ENCODE measurements around the gene PARP8.
A peak's percentile ranks its signal among the peaks of the same experiment; 100 is the strongest.
"Not testable (repeated sequence)": the region's sequence is repeated elsewhere in the genome, so short reads cannot be mapped to it uniquely, and the experiment has no call there.

The PARP8 gene
- 186 to 329 (median 269) reads per million in 4 experiments for total RNA-seq

DNA sequence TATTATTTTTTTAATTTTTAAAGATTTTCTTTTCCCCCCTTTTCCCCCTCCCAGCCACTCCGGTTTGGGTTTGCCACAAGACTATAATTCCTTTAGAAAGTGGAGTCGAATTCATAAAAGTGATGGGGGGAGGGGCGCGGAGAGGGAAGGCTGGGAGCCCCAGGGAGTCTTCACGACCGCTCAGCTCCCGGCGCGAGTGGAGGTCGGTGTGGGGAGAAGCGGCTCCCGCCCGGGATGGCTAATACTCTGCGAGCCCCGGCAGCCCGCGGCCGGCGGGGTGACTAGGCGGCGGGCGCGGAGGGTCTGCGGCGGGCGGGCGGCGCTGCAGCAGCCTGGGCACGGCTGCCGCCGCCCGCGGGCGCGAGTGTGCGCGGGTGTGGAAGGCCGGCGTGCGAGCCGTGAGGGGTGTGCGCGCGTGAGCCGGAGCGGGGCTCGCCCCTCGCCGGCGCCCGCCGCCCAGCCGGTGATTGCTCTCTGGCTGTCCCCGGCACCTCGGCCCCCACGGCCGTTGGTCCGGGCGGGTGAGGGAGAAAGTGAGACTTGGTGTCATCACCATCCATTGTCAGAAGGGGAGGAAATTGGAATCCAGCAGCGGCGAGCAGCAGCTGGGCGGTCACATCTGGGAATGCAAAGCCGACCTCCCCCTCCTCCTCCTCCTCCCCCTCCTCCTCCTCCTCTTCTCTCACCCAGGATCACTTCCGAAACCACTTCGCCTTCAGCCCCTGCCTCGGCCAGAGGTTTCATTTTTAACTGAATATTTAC, at the start of gene PARP8:
TSS of gene PARP8 (plus strand) at position 377 of the 762 bp plus-strand sequence. CDS start 459 bp downstream, outside the sequence.
- DNase-seq = peak; percentile 35

GRCh38 chr5:50623666-50624065, 42.8 kb upstream of the PARP8 start:
- DNase-seq = no peak

GRCh38 chr5:50634866-50635265, 31.6 kb upstream of the PARP8 start:
- not testable (repeated sequence) for DNase-seq

GRCh38 chr5:50637576-50637975, 28.9 kb upstream of the PARP8 start:
- not testable (repeated sequence) for DNase-seq

- DNase-seq = no peak
These were observed 19.8 kb upstream of the PARP8 start for GRCh38 chr5:50646591-50646990.

DNA sequence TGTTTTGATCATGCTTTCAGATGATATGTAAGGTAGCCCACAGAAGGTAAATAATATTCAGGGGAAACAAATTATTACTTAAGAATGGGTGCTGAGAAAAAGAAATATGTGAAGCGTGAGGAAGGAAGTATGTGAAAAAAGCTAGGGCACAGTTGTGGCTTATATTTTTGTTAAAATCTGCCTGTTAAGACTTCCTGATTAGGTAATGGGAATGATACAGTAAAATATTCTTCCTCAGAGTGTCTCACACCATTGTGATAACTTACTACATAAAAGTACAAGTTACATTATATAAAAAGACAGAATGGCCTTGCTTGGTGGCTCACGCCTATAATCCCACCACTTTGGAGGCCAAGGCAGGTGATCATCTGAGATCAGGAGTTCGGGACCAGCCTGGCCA, 18.7 kb upstream of the PARP8 start:
- no peak for DNase-seq

- DNase-seq = no peak
These were observed 12.5 kb upstream of the PARP8 start for GRCh38 chr5:50653946-50654345.

DNA sequence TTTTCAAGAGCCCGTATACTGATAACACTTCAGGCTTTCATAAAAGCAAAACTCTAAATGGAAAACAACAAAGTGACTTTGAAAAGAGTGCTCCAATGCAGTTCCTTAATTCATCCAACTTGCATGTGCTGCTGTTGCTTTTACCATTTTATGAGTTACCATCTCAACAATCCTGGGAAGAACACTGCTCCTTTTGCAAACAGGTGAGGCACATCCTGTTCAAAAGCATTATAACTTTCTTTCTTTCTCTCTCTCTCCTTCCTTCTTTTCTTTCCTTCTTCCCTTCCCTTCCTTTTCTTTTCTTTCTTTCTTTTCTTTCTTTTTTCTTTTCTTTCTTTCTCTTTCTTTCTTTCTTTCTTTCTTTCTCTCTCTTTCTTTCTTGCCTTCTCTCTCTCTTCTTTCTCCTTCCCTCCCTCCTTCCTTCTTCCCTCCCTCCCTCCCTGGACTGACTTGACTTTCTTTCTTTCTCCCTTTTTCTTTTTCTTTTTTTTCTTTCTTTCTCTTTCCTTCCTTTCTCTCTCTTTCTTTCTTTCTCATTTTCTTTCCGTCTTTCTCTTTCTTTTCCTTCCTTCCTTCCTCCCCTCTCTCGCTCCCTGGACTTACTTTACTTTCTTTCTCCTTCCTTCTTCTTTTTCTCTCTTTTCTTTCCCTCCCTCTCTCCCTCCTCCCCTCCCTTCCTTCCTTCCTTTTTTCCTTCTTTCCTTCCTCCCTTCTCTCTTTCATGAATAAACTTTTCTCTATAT, 11.2 kb upstream of the PARP8 start:
- DNase-seq = no peak

GRCh38 chr5:50655810-50656205, 10.6 kb upstream of the PARP8 start:
- no peak for DNase-seq

- no peak for DNase-seq
These were observed 9.4 kb upstream of the PARP8 start for GRCh38 chr5:50657044-50657443.

DNA sequence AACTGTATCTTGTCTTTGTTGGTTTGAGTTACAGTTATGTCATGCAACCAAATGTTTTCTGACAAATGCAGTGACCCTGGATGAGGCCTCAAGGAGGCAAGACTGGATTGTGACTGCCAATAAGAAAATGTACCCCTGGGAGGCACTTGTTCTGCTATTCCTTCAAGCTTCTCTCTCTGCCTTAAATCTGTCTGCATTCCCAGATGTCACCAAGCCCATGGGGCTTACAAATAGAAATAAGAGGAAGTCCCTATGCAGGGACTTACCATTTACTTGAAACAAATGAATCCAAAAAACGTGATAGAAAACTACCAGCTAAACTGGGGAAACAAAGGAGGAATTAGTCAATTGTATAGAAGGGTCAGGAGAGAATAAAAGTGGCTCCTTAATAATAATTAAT, 8.2 kb upstream of the PARP8 start:
- no peak for DNase-seq

DNA sequence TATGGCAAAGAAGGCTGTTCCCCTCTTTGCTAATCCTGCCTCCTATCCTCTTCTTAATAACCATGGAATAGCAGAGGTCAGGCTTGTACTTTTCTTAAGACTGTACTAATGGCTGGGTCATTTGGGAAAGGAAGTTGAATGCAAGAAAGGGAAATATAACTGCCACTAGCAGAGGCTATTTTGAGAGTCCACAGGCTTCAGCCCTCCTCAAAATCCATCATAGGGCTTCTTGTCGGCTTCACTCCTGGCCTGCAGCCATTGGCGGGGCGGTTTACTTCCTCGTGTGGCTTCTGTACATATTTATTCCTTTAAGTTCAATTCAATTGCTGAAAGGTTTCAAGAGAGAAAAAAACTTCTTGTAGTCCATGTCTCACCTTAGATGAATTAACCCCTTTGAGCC, 2.8 kb upstream of the PARP8 start:
- DNase-seq = no peak

GRCh38 chr5:50665091-50665490, 1.3 kb upstream of the PARP8 start:
- DNase-seq = no peak

- DNase-seq = peak; percentile 23
These were observed 655 bp upstream of the PARP8 start for GRCh38 chr5:50665761-50666202.

GRCh38 chr5:50667023-50667652, 701 bp downstream of the PARP8 start:
- DNase-seq = peak; percentile 50

DNA sequence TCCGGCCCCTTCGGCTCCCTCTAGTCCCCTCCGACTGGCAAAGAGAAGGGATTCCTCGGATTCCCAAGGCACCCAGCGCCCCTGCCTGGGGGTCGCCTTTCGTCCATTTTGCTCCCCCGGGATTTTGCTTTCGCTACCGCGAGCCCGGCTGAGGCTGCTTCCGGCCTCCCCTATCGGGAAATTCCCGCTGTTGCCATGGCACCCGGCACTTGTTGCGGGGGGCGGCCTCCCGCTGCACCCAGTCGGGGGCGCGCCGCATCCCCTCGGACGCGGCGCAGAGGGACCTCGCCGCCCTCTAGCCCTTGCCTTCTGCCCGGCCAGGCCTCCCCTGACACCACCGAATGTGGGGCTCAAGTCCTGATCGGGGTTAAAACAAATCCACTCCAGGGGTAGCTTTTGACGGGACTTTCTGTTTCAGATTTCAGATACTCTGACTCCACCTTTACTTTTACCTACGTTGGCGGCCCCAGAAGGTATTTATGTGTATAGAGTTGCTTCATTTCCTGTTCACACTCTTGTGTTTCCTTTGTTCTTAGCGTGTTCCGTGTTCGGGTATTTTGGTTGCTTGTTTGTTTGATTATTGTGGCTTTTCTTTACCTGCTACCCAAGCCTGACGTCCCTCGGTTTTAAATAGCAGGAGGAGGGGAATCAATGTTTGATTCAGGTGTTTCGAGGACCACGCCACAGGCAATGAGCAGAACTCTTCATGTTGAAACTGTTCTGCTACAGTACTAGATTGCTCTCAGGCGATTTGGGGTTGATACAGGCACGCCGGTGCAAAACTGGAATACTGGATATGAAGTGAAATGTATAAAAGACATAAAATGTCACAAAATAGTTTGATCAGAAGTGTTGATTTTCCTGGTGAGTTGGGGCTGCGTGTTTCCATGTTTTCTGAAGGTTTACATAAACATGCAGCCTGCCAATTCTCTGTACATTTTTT, 1.5 kb downstream of the PARP8 start:
- peak; percentile 83 for DNase-seq

- not testable (repeated sequence) for DNase-seq
These were observed 2.2 kb downstream of the PARP8 start for GRCh38 chr5:50668636-50669035.

GRCh38 chr5:50672663-50673062, 6.2 kb downstream of the PARP8 start:
- no peak for DNase-seq

GRCh38 chr5:50673444-50673843, 7.0 kb downstream of the PARP8 start:
- not testable (repeated sequence) for DNase-seq

DNA sequence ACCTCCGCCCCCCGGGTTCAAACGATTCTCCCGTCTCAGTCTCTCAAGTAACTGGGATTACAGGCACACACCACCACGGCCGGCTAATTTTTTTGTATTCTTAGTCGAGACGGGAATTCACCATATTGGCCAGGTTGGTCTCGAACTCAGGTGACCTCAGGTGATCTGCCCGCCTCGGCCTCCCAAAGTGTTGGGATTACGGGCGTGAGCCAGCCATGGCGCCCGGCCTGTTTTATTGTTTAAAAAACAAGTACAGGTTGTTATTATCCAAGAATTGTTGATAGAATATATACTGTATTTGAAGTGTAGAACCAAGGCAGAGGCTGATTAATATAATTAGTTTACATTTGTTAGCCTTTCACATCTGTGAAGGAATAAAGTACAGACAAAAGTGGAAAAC, 8.9 kb downstream of the PARP8 start:
- DNase-seq = no peak

DNA sequence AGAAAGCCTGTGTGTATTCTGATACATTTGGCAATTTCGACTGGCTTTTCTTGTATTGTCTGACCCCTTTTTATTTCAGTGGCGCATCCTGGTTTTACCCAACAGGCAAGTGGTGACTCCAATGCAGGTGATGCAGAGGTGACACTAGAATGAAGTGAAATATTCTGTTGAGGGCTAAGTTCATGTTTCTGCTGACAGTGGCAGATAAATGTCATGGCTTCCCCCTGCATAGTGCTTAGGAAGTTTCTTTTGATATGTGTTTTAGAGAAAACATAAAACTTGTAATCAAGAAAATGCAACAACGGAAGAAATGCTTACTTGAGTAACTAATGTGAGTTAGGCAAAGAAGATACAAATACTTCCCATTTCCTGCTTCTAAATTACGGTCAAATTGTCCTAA, 13.1 kb downstream of the PARP8 start:
- DNase-seq = not testable (repeated sequence)

GRCh38 chr5:50684721-50685120, 18.3 kb downstream of the PARP8 start:
- no peak for DNase-seq

Data from effector CD8-positive, alpha-beta T cell (primary cell).